Activated naive CD8-positive, alpha-beta T cell treated with anti-CD3 and anti-CD28 coated beads, Interleukin-2, amount 50 U/mL, for 24 hours (primary cell): Measurements from ENCODE around the gene DGLUCY.
"Not testable (repeated sequence)": the region's sequence is repeated elsewhere in the genome, so short reads cannot be mapped to it uniquely, and the experiment has no call there.

Source experiments
- ATAC-seq: fragments of 150-1000 bp; cut with Tn5 transposase; one replicate; pipeline ENCODE4 v1.10.0; 2021
- DNase-seq: peaks from one replicate; pipeline ENCODE4 v3.0.0; 2021
- H3K27ac Mint-ChIP-seq: one replicate; pipeline ENCODE4 v1.8.0; 2021; ENCODE audit warnings: mild to moderate bottlenecking, mixed read lengths
- H3K27me3 Mint-ChIP-seq: one replicate; pipeline ENCODE4 v1.8.0; 2021; ENCODE audit warnings: mixed read lengths
- H3K36me3 Mint-ChIP-seq: one replicate; pipeline ENCODE4 v1.8.0; 2021; ENCODE audit warnings: low read depth, mixed read lengths
- H3K4me1 Mint-ChIP-seq: one replicate; pipeline ENCODE4 v1.8.0; 2021; ENCODE audit warnings: mixed read lengths
- H3K4me3 Mint-ChIP-seq: one replicate; pipeline ENCODE4 v1.8.0; 2021; ENCODE audit warnings: mild to moderate bottlenecking, moderate library complexity, mixed read lengths
- H3K9me3 Mint-ChIP-seq: one replicate; pipeline ENCODE4 v1.8.0; 2021; ENCODE audit warnings: mixed read lengths

DGLUCY gene

DNA sequence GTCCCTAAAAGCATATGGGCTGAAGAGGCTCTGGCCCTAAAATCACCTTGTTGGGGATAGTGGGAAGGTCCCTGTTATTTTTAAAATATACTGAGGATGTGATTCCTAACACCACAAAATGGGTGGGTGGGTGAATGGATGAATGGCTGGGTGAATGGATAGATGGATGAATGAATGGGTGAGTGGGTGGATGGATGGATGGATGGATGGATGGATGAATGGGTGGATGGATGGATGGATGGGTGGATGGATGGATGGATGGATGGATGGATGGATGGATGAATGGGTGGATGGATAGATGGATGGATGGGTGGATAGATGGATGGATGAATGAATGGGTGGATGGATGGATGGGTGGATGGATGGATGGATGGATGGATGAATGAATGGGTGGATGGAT is 43.0 kb downstream of the DGLUCY start:
- not testable (repeated sequence) for H3K4me3 Mint-ChIP-seq, ATAC-seq, H3K27me3 Mint-ChIP-seq, H3K9me3 Mint-ChIP-seq, DNase-seq, H3K27ac Mint-ChIP-seq, H3K4me1 Mint-ChIP-seq
- H3K36me3 Mint-ChIP-seq, result peaks cover 20% of the 10 kb centered on the region

- no peak for ATAC-seq
Observed at GRCh38 chr14:91158091-91158790, 44.4 kb downstream of the DGLUCY start.

DNA sequence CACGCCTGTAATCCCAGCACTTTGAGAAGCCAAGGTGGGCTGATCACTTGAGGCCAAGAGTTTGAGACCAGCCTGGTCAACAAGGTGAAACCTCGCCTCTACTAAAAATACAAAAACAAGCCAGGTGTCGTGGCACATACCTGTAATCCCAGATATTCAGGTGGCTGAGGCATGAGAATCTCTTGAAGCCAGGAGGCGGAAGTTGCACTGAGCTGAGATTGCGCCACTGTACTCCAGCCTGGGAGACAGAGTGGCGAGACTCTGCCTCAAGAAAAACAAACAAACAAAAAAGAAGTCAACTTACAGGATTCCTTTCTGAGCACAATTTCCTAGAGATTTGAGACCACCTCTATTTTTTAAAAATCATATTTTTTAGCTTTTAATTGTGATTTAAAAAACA is 45.3 kb downstream of the DGLUCY start:
- no peak for ATAC-seq
- Mint-ChIP-seq H3K27ac (no peak overlapping the region), H3K9me3 (no peaks in the 10 kb centered on the region), H3K27me3 (no peaks in the 10 kb centered on the region), H3K4me3 (no peak overlapping the region), H3K4me1 (peaks cover 4% of the 10 kb centered on the region), H3K36me3 (peaks cover 24% of the 10 kb centered on the region)
- DNase-seq, result no peak

More at GRCh38 chr14:91158091-91158790, 44.4 kb downstream of the DGLUCY start:
- DNase-seq, result no peak
- H3K4me1 Mint-ChIP-seq, result peaks cover 4% of the 10 kb centered on the region
- no peak overlapping the region for H3K4me3 Mint-ChIP-seq
- H3K9me3 Mint-ChIP-seq, result no peaks in the 10 kb centered on the region
- H3K27me3 Mint-ChIP-seq, result no peaks in the 10 kb centered on the region
- H3K27ac Mint-ChIP-seq, result no peak overlapping the region
- peaks cover 22% of the 10 kb centered on the region for H3K36me3 Mint-ChIP-seq

- no peaks in the 10 kb centered on the region for H3K9me3 Mint-ChIP-seq
- H3K4me3 Mint-ChIP-seq, result no peak overlapping the region
- DNase-seq (no peak), ATAC-seq (no peak)
- H3K36me3 Mint-ChIP-seq, result peaks cover 24% of the 10 kb centered on the region
- no peak overlapping the region for H3K27ac Mint-ChIP-seq
- no peaks in the 10 kb centered on the region for H3K27me3 Mint-ChIP-seq
- H3K4me1 Mint-ChIP-seq, result peaks cover 3% of the 10 kb centered on the region
Observed at GRCh38 chr14:91159906-91160305, 46.0 kb downstream of the DGLUCY start.

DNA sequence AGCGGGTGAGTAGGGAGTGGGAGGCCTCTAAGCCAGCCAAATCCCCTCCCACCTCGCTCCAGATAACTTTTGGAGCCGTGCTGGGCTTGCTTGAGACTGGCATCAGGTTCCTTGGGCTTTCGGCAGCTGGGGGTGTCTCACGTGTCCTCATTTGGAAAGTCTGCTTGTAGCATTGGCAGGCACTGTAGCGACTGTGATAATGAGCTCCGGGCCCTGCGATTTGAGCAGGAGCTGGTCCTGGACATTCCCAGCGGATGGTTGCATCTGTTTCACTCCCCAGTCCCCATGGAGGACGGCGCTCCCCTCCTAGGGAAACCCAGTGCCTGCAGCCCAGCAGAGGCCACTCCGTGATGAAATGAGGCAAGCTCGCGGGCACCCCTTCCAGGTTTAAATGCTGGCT is 49.4 kb downstream of the DGLUCY start:
- Mint-ChIP-seq H3K36me3 (peaks cover 25% of the 10 kb centered on the region), H3K9me3 (no peaks in the 10 kb centered on the region), H3K27ac (no peak overlapping the region), H3K4me1 (no peaks in the 10 kb centered on the region), H3K4me3 (no peak overlapping the region), H3K27me3 (no peaks in the 10 kb centered on the region)
- ATAC-seq, result no peak
- no peak for DNase-seq

GRCh38 chr14:91164676-91165075 is 50.8 kb downstream of the DGLUCY start:
- ATAC-seq, result no peak
- Mint-ChIP-seq H3K27ac (no peak overlapping the region), H3K4me1 (no peaks in the 10 kb centered on the region), H3K9me3 (no peaks in the 10 kb centered on the region), H3K27me3 (no peaks in the 10 kb centered on the region), H3K36me3 (peaks cover 25% of the 10 kb centered on the region), H3K4me3 (no peak overlapping the region)
- DNase-seq, result no peak

DNA sequence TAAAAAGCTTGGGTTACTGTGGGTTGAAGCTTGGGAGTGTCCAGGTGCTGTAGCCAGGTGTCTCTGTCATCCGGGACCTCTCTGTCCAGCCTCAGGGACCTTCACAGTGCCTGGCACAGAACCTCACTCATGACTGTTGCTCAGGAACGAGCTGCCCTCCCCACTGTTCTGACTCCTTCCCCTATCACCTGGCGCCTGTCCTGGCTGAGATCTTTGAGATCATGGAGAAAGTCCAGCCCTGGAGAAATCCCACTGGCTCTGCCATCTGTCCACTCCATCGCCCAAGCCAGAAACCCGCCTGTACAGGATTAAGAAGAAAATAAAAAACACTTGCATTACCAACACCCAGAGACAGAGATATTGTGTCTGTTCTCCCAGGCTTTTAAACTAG is 53.5 kb downstream of the DGLUCY start:
- Mint-ChIP-seq H3K4me3 (no peak overlapping the region), H3K36me3 (peaks cover 12% of the 10 kb centered on the region), H3K27me3 (no peaks in the 10 kb centered on the region), H3K9me3 (no peaks in the 10 kb centered on the region), H3K27ac (no peak overlapping the region), H3K4me1 (no peaks in the 10 kb centered on the region)
- no peak for DNase-seq
- ATAC-seq, result no peak

DNA sequence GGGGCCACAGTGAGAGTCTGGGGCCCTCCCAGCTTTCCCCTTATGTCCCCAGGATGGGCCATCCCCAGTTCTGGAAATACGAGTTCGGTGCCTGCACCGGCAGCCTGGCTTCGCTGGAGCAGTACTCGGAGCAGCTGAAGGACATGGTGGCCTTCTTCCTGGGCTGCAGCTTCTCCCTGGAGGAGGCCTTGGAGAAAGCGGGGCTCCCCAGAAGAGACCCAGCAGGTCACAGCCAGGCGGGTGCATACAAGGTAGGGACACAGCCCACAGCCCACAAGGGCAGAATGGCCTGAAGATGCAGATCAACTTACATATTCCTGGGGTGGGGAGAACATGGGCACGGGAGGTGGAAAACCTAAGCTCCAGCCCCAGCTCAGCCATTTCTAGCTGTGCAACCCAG is 56.1 kb downstream of the DGLUCY start:
- Mint-ChIP-seq H3K27ac (no peak overlapping the region), H3K4me1 (peaks cover 2% of the 10 kb centered on the region), H3K27me3 (no peaks in the 10 kb centered on the region), H3K4me3 (no peak overlapping the region), H3K9me3 (no peaks in the 10 kb centered on the region), H3K36me3 (peaks cover 15% of the 10 kb centered on the region)
- no peak for ATAC-seq
- DNase-seq, result no peak

DNA sequence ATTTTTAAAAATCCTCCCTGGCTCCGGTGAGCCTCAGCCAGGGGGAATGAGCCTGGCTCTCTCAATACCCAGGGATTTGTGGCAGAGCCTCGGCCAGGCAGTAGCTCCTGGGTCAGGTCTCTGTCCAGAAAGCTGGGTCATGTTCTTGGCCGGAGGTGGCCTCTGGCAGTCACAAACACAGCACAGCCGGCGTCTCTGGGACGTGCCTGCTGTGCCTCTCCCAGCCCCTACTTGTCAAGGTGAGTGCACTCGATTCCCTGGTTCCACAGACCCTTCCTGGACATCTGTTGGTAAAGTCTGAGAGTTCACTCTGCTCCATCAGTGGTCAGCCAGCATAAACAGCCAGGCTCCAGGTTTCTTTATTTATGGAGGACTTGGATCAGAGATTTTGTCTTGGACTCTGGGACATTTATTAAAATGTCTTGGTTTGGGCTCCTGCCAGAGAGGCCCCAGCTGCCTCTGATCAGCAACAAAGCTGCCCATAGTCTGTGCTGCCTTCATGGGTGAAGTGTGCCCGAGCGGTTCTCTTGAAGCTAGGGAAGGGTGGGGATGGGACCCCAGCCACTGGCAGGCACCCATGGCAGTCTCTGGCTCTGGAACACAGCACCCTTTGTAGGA is 56.7 kb downstream of the DGLUCY start:
- peaks cover 13% of the 10 kb centered on the region for H3K36me3 Mint-ChIP-seq
- H3K27me3 Mint-ChIP-seq, result no peaks in the 10 kb centered on the region
- no peak for DNase-seq
- H3K4me1 Mint-ChIP-seq, result peaks cover 2% of the 10 kb centered on the region
- no peak overlapping the region for H3K27ac Mint-ChIP-seq
- ATAC-seq, result no peak
- H3K9me3 Mint-ChIP-seq, result no peaks in the 10 kb centered on the region
- H3K4me3 Mint-ChIP-seq, result no peak overlapping the region

GRCh38 chr14:91171291-91171690 is 57.4 kb downstream of the DGLUCY start:
- no peaks in the 10 kb centered on the region for H3K27me3 Mint-ChIP-seq
- H3K4me1 Mint-ChIP-seq, result peaks cover 3% of the 10 kb centered on the region
- H3K4me3 Mint-ChIP-seq, result no peak overlapping the region
- H3K9me3 Mint-ChIP-seq, result no peaks in the 10 kb centered on the region
- H3K36me3 Mint-ChIP-seq, result peaks cover 11% of the 10 kb centered on the region
- ATAC-seq (no peak), DNase-seq (no peak)
- no peak overlapping the region for H3K27ac Mint-ChIP-seq

DNA sequence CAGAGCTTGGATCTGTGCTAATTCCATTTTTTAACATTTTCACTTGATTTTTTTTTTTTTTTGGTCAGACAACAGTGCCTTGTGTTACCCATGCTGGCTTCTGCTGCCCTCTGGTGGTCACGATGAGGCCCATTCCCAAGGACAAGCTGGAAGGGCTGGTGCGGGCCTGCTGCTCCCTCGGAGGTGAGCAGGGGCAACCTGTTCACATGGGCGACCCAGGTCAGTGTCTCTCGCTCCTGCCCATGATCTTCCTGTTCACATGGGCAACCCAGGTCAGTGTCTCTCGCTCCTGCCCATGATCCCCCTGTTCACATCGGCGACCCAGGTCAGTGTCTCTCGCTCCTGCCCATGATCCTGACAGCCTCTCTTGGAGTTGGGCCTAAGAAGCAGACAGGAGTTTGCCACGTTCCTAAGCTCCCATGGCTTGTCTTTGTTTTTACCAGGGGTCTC is 59.4 kb downstream of the DGLUCY start:
- DNase-seq (peak; percentile 81), ATAC-seq (peak; percentile 64)
- Mint-ChIP-seq H3K9me3 (no peaks in the 10 kb centered on the region), H3K27ac (no peak overlapping the region), H3K4me1 (peaks cover 15% of the 10 kb centered on the region), H3K27me3 (no peaks in the 10 kb centered on the region), H3K4me3 (no peak overlapping the region), H3K36me3 (peaks cover 17% of the 10 kb centered on the region)

DNA sequence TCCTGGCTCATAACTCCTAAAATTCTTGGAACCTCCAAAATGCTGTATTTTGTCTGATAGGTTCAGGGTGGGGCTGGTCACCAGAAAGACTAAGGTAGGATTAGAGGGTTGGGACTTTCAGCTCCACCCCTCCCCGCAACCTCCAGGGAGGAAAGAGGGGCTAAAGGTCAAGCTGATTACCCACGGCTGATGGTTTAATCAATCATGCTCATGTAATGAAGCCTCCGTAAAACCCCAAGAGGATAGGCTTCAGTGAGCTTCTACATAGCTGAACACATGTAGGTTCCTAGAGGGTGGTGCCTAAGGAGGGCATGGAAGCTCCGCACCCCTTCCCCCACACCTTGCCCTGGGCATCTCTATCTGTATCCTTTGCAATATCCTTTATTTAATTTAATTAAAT is 60.0 kb downstream of the DGLUCY start:
- Mint-ChIP-seq H3K36me3 (peaks cover 12% of the 10 kb centered on the region), H3K4me1 (peaks cover 15% of the 10 kb centered on the region), H3K4me3 (no peak overlapping the region), H3K27ac (no peak overlapping the region), H3K27me3 (no peaks in the 10 kb centered on the region), H3K9me3 (no peaks in the 10 kb centered on the region)
- DNase-seq (no peak), ATAC-seq (no peak)

DNA sequence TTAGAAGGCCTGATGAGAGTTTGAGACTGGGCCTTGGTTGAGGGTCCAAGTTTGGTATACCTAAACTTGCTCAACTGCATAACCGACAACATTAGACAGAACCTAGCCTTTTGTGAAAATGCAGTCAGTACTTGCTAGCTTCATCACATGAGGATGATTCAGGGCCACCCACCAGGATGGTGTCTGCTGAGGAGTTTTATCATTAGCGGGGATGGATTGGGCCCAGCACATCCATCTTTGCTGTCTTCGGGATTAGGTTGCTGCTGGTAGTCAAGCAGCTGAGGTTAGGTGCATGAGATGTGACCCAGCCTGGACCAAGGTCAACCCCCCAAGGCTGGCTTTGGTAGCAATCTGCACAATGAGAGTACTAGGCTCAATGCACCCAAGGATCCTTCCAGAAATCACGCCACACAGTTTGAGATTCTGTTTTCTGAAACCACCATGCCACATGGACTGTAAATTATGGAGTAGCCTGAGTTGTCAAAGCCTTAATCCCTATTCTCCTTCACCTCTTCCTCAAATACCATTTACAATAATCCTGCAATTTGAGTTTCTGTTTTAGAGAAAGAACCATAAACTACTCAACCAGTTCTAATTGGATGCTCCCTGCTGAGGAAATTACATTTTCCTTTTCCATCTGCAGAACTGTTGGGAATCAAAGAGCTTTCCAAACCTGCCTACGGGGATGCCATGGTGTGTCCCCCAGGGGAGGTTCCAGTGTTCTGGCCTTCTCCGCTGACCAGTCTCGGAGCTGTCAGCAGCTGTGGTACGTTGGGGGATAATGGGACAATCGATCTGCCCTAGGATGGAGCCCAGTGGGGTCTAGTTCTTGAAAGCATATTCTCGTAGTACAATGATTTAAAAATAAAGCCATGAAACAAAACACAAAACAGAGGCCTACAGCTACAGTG is 61.7 kb downstream of the DGLUCY start:
- Mint-ChIP-seq H3K27me3 (no peaks in the 10 kb centered on the region), H3K4me3 (no peak overlapping the region), H3K9me3 (no peaks in the 10 kb centered on the region), H3K27ac (peak overlapping the region; percentile 15), H3K36me3 (peaks cover 16% of the 10 kb centered on the region), H3K4me1 (peaks cover 15% of the 10 kb centered on the region)
- ATAC-seq (no peak), DNase-seq (no peak)

- Mint-ChIP-seq H3K9me3 (no peaks in the 10 kb centered on the region), H3K27ac (peak overlapping the region; percentile 90), H3K4me3 (no peak overlapping the region), H3K27me3 (no peaks in the 10 kb centered on the region), H3K4me1 (peaks cover 15% of the 10 kb centered on the region), H3K36me3 (peaks cover 24% of the 10 kb centered on the region)
- DNase-seq (peak; percentile 55), ATAC-seq (peak; percentile 79)
Observed at GRCh38 chr14:91177073-91178034, 63.5 kb downstream of the DGLUCY start.
